Measurements from ENCODE around the gene ABCA1.

The ABCA1 gene

GRCh38 chr9:104795082-104795481, 132.9 kb downstream of the ABCA1 start:
- Histone ChIP-seq H4K91ac (ENCODE audit: low read depth, low read length) (peak overlapping the region; percentile 64), H3K27ac (ENCODE audit: low read depth, low read length) (no peak overlapping the region), H3K18ac (ENCODE audit: low read length) (no peak overlapping the region), H3K27me3 (ENCODE audit: insufficient read depth, low read length) (no peaks in the 10 kb centered on the region), H3K79me2 (ENCODE audit: control insufficient read depth, insufficient read depth, low read length, poor library complexity) (peaks cover 2% of the 10 kb centered on the region), H3K23ac (ENCODE audit: low read length) (peak overlapping the region; percentile 5), H3K4me1 (ENCODE audit: control insufficient read depth in 1 of 2, insufficient read depth in 2 of 2, low read length in 2 of 2) (peaks cover 2 to 4% of the 10 kb centered on the region in 2 experiments), H4K12ac (ENCODE audit: low read depth, low read length) (no peak overlapping the region), H3K14ac (ENCODE audit: low read length) (no peak overlapping the region), H2BK5ac (ENCODE audit: low read depth, low read length, poor library complexity) (no peak overlapping the region), H2BK120ac (ENCODE audit: insufficient read depth, low read length, poor library complexity) (no peak overlapping the region), H2AFZ (ENCODE audit: insufficient read depth, low read length, poor library complexity) (no peak overlapping the region), H3K36me3 (ENCODE audit: control insufficient read depth in 1 of 2, insufficient read depth in 2 of 2, low read length in 2 of 2) (peaks cover 0 to 7% of the 10 kb centered on the region in 2 experiments), H3K9ac (ENCODE audit: low read length) (no peak overlapping the region), H2AK5ac (ENCODE audit: low read length) (no peak overlapping the region), H3K4me2 (ENCODE audit: low read length) (no peak overlapping the region), H2BK12ac (ENCODE audit: low read length) (no peak overlapping the region), H3K9me3 (ENCODE audit: insufficient read depth, low read depth, low read length) (no peaks in the 10 kb centered on the region), H3K4me3 (ENCODE audit: low read depth, low read length) (no peak overlapping the region), H4K8ac (ENCODE audit: low read depth, low read length) (no peak overlapping the region), H3K79me1 (ENCODE audit: low read length) (no peaks in the 10 kb centered on the region), H3K4ac (ENCODE audit: low read depth, low read length) (no peak overlapping the region)
- DNase-seq, result no peak
- WGBS (ENCODE audit: extremely low coverage, insufficient coverage, insufficient read length), result no CpG with 5 or more reads among the region's 1 CpG

- Histone ChIP-seq H3K4me1 (ENCODE audit: control insufficient read depth in 1 of 2, insufficient read depth in 2 of 2, low read length in 2 of 2) (peaks cover 2 to 4% of the 10 kb centered on the region in 2 experiments), H3K79me1 (ENCODE audit: low read length) (no peaks in the 10 kb centered on the region), H3K9me3 (ENCODE audit: insufficient read depth, low read depth, low read length) (no peaks in the 10 kb centered on the region), H2BK120ac (ENCODE audit: insufficient read depth, low read length, poor library complexity) (no peak overlapping the region), H4K91ac (ENCODE audit: low read depth, low read length) (no peak overlapping the region), H3K14ac (ENCODE audit: low read length) (no peak overlapping the region), H3K27ac (ENCODE audit: low read depth, low read length) (no peak overlapping the region), H2BK12ac (ENCODE audit: low read length) (no peak overlapping the region), H3K18ac (ENCODE audit: low read length) (no peak overlapping the region), H4K8ac (ENCODE audit: low read depth, low read length) (no peak overlapping the region), H3K23ac (ENCODE audit: low read length) (no peak overlapping the region), H2AFZ (ENCODE audit: insufficient read depth, low read length, poor library complexity) (no peak overlapping the region), H3K79me2 (ENCODE audit: control insufficient read depth, insufficient read depth, low read length, poor library complexity) (peaks cover 2% of the 10 kb centered on the region), H3K36me3 (ENCODE audit: control insufficient read depth in 1 of 2, insufficient read depth in 2 of 2, low read length in 2 of 2) (peaks cover 0 to 9% of the 10 kb centered on the region in 2 experiments), H3K27me3 (ENCODE audit: insufficient read depth, low read length) (no peaks in the 10 kb centered on the region), H2AK5ac (ENCODE audit: low read length) (no peak overlapping the region), H3K4ac (ENCODE audit: low read depth, low read length) (no peak overlapping the region), H4K12ac (ENCODE audit: low read depth, low read length) (no peak overlapping the region), H3K4me3 (ENCODE audit: low read depth, low read length) (no peak overlapping the region), H2BK5ac (ENCODE audit: low read depth, low read length, poor library complexity) (no peak overlapping the region), H3K9ac (ENCODE audit: low read length) (no peak overlapping the region), H3K4me2 (ENCODE audit: low read length) (no peak overlapping the region)
- no peak for DNase-seq
- WGBS (ENCODE audit: extremely low coverage, insufficient coverage, insufficient read length), result no CpG with 5 or more reads among the region's 2 CpGs
Measured at GRCh38 chr9:104794070-104794469, 133.9 kb downstream of the ABCA1 start.

- Histone ChIP-seq H2BK12ac (ENCODE audit: low read length) (peak overlapping the region; percentile 25), H3K79me1 (ENCODE audit: low read length) (peaks cover 8% of the 10 kb centered on the region), H4K12ac (ENCODE audit: low read depth, low read length) (no peak overlapping the region), H3K4me1 (ENCODE audit: control insufficient read depth in 1 of 2, insufficient read depth in 2 of 2, low read length in 2 of 2) (peaks cover 10 to 11% of the 10 kb centered on the region in 2 experiments), H3K36me3 (ENCODE audit: control insufficient read depth in 1 of 2, insufficient read depth in 2 of 2, low read length in 2 of 2) (peaks cover 2 to 11% of the 10 kb centered on the region in 2 experiments), H3K14ac (ENCODE audit: low read length) (peak overlapping the region; percentile 62), H3K27me3 (ENCODE audit: insufficient read depth, low read length) (no peaks in the 10 kb centered on the region), H3K4ac (ENCODE audit: low read depth, low read length) (peak overlapping the region; percentile 28), H3K23ac (ENCODE audit: low read length) (no peak overlapping the region), H2AK5ac (ENCODE audit: low read length) (peak overlapping the region; percentile 35), H3K9ac (ENCODE audit: low read length) (no peak overlapping the region), H3K79me2 (ENCODE audit: control insufficient read depth, insufficient read depth, low read length, poor library complexity) (no peaks in the 10 kb centered on the region), H3K18ac (ENCODE audit: low read length) (peak overlapping the region; percentile 44), H2BK5ac (ENCODE audit: low read depth, low read length, poor library complexity) (peak overlapping the region; percentile 60), H4K91ac (ENCODE audit: low read depth, low read length) (peak overlapping the region; percentile 58), H3K9me3 (ENCODE audit: insufficient read depth, low read depth, low read length) (no peaks in the 10 kb centered on the region), H2AFZ (ENCODE audit: insufficient read depth, low read length, poor library complexity) (no peak overlapping the region), H4K8ac (ENCODE audit: low read depth, low read length) (no peak overlapping the region), H3K27ac (ENCODE audit: low read depth, low read length) (peak overlapping the region; percentile 41), H2BK120ac (ENCODE audit: insufficient read depth, low read length, poor library complexity) (peak overlapping the region; percentile 58), H3K4me3 (ENCODE audit: low read depth, low read length) (no peak overlapping the region), H3K4me2 (ENCODE audit: low read length) (no peak overlapping the region)
- WGBS (ENCODE audit: extremely low coverage, insufficient coverage, insufficient read length), result no CpG with 5 or more reads among the region's 3 CpGs
- DNase-seq, result no peak
Measured at GRCh38 chr9:104788251-104788650, 139.7 kb downstream of the ABCA1 start.

GRCh38 chr9:104787306-104788015, 140.5 kb downstream of the ABCA1 start:
- Histone ChIP-seq H4K12ac (ENCODE audit: low read depth, low read length) (no peak overlapping the region), H3K4me3 (ENCODE audit: low read depth, low read length) (no peak overlapping the region), H4K8ac (ENCODE audit: low read depth, low read length) (peak overlapping the region; percentile 36), H3K9me3 (ENCODE audit: insufficient read depth, low read depth, low read length) (no peaks in the 10 kb centered on the region), H3K4ac (ENCODE audit: low read depth, low read length) (no peak overlapping the region), H3K14ac (ENCODE audit: low read length) (no peak overlapping the region), H3K9ac (ENCODE audit: low read length) (no peak overlapping the region), H2AFZ (ENCODE audit: insufficient read depth, low read length, poor library complexity) (no peak overlapping the region), H3K18ac (ENCODE audit: low read length) (no peak overlapping the region), H2BK12ac (ENCODE audit: low read length) (peak overlapping the region; percentile 25), H3K23ac (ENCODE audit: low read length) (no peak overlapping the region), H4K91ac (ENCODE audit: low read depth, low read length) (peak overlapping the region; percentile 58), H3K4me2 (ENCODE audit: low read length) (peak overlapping the region; percentile 11), H2BK5ac (ENCODE audit: low read depth, low read length, poor library complexity) (peak overlapping the region; percentile 60), H3K27me3 (ENCODE audit: insufficient read depth, low read length) (no peaks in the 10 kb centered on the region), H3K4me1 (ENCODE audit: control insufficient read depth in 1 of 2, insufficient read depth in 2 of 2, low read length in 2 of 2) (peaks cover 10 to 11% of the 10 kb centered on the region in 2 experiments), H3K27ac (ENCODE audit: low read depth, low read length) (peak overlapping the region; percentile 41), H3K79me1 (ENCODE audit: low read length) (peaks cover 8% of the 10 kb centered on the region), H2AK5ac (ENCODE audit: low read length) (no peak overlapping the region), H2BK120ac (ENCODE audit: insufficient read depth, low read length, poor library complexity) (peak overlapping the region; percentile 58), H3K36me3 (ENCODE audit: control insufficient read depth in 1 of 2, insufficient read depth in 2 of 2, low read length in 2 of 2) (peaks cover 2 to 11% of the 10 kb centered on the region in 2 experiments), H3K79me2 (ENCODE audit: control insufficient read depth, insufficient read depth, low read length, poor library complexity) (no peaks in the 10 kb centered on the region)
- no CpG with 5 or more reads among the region's 7 CpGs for WGBS (ENCODE audit: extremely low coverage, insufficient coverage, insufficient read length)
- DNase-seq, result no peak

Measured in trophoblast cell (in vitro differentiated cells and primary cell).